GM12878 (cell line): ENCODE results near the gene EIF4E2. TPM values are rescaled to one million over a fixed set of nuclear protein-coding genes. Genes with fewer than 3 reads are reported as not detected.

ENCODE experiments used
- ATAC-seq: fragments of 200-7000 bp; cut with Tn5 transposase; 3 replicates; pipeline ENCODE4 v1.9.1; 2020; ENCODE audit warnings: mild to moderate bottlenecking, moderate library complexity
- BruUV-seq: library from RNA; stranded (reverse); fragments of 400-500 nt; replicated peaks from 2 replicates; lab custom pipeline; 2021; lab: Mats Ljungman, UMichigan
- CTCF ChIA-PET: fragments of 300-600 bp; sonication (Branson Sonifier 250); formaldehyde crosslinking; extraction: SDS; loops from one replicate; lab custom pipeline; 2021; ENCODE audit warnings: inconsistent platforms; lab: Yijun Ruan, JAX
- POLR2A ChIA-PET: fragments of 350-600 bp; formaldehyde crosslinking; extraction: SDS; loops from one replicate; lab custom pipeline; 2021; ENCODE audit warnings: inconsistent platforms; lab: Charles Lee
- RAD21 ChIA-PET: fragments of 300-600 bp; sonication (Branson Sonifier 250); formaldehyde crosslinking; loops from one replicate; lab custom pipeline; 2023; ENCODE audit warnings: antibody characterized with exemption; ENCODE audit not compliant: unreplicated experiment; lab: Charles Lee
- SMC1A ChIA-PET: fragments of 300-600 bp; sonication (Branson Sonifier 250); formaldehyde crosslinking; loops from one replicate; lab custom pipeline; 2023; ENCODE audit not compliant: unreplicated experiment, uncharacterized antibody; lab: Charles Lee
- DNase-seq: peaks from one replicate; pipeline ENCODE4 v3.0.0-alpha.2; 2011; ENCODE audit warnings: low read depth, low spot score
- FAIRE-seq: peaks from 3 replicates; lab custom pipeline; 2011; peaks lifted over from hg19 to GRCh38; lab: Jason Lieb, UNC
- H2AFZ ChIP-seq: 2 replicates; pipeline ENCODE4 v1.6.0; 2011; ENCODE audit warnings: low read depth, low read length, control low read depth; ENCODE audit not compliant: control insufficient read depth
- H3K27ac ChIP-seq: 2 replicates; pipeline ENCODE4 v1.5.1; 2011; ENCODE audit warnings: control low read depth; ENCODE audit not compliant: control insufficient read depth, insufficient read depth
- H3K27me3 ChIP-seq, 2 experiments: replicated peaks in 1 of 2; 2 replicates each; pipeline versions ENCODE4 v1.6.0 to v1.6.1; 2011; ENCODE audit warnings: low read length in 1 of 2; ENCODE audit not compliant: control insufficient read depth in 2 of 2, insufficient read depth in 2 of 2
- H3K36me3 ChIP-seq, 2 experiments: 2 replicates each; pipeline ENCODE4 v1.5.1; 2011; ENCODE audit warnings: low read length in 1 of 2; ENCODE audit not compliant: control insufficient read depth in 2 of 2, insufficient read depth in 2 of 2
- H3K4me1 ChIP-seq: 2 replicates; pipeline ENCODE4 v1.6.1; 2011; ENCODE audit warnings: mild to moderate bottlenecking, low read length, moderate library complexity, mixed read lengths; ENCODE audit not compliant: control insufficient read depth, insufficient read depth
- H3K4me2 ChIP-seq: 2 replicates; pipeline ENCODE4 v1.6.0; 2011; ENCODE audit warnings: control low read depth; ENCODE audit not compliant: control insufficient read depth, insufficient read depth
- H3K4me3 ChIP-seq: fragments of 200-600 bp; sonication (generic); 2 replicates; pipeline ENCODE4 v1.5.1; 2016
- H3K79me2 ChIP-seq: 2 replicates; pipeline ENCODE4 v1.6.0; 2011; ENCODE audit warnings: low read length; ENCODE audit not compliant: control insufficient read depth, insufficient read depth
- H3K9ac ChIP-seq: 2 replicates; pipeline ENCODE4 v1.8.0; 2011; ENCODE audit warnings: low read length, control low read depth, mixed read lengths; ENCODE audit not compliant: control insufficient read depth, insufficient read depth
- H3K9me3 ChIP-seq: replicated peaks from 3 replicates; pipeline ENCODE4 v1.5.1; 2011; ENCODE audit warnings: mild to moderate bottlenecking, low read length; ENCODE audit not compliant: control insufficient read depth, insufficient read depth
- H4K20me1 ChIP-seq: 2 replicates; pipeline ENCODE4 v1.6.0; 2011; ENCODE audit not compliant: control insufficient read depth, insufficient read depth
- CBFB ChIP-seq: IDR thresholded peaks from 2 replicates; pipeline ENCODE4 v1.6.1; 2016; ENCODE audit warnings: antibody characterized with exemption, low read depth
- DPF2 ChIP-seq: fragments of 450-650 bp; IDR thresholded peaks from 2 replicates; pipeline ENCODE4 v1.6.1; 2017; ENCODE audit warnings: mild to moderate bottlenecking
- EGR1 ChIP-seq, 2 experiments: IDR thresholded peaks; 1 replicate in 1 of 2; 2 replicates in 1 of 2; pipeline ENCODE4 v1.6.1; 2011 to 2012; ENCODE audit warnings: low read depth in 2 of 2, low read length in 2 of 2, borderline replicate concordance in 1 of 2, mild to moderate bottlenecking in 1 of 2, moderate library complexity in 1 of 2
- EP300 ChIP-seq, 2 experiments: fragments of 150-350 bp in 1 of 2; IDR thresholded peaks; 2 replicates each; pipeline ENCODE4 v1.6.1; 2011 to 2012; ENCODE audit warnings: low read depth in 2 of 2, low read length in 2 of 2, borderline replicate concordance in 1 of 2, improper control_type of control experiment in 1 of 2, inconsistent platforms in 1 of 2; ENCODE audit not compliant: control insufficient read depth in 1 of 2
- JUNB ChIP-seq: IDR thresholded peaks from 2 replicates; pipeline ENCODE4 v1.6.1; 2016; ENCODE audit warnings: antibody characterized with exemption, mild to moderate bottlenecking
- NBN ChIP-seq: fragments of 450-650 bp; IDR thresholded peaks from 2 replicates; pipeline ENCODE4 v1.6.1; 2016
- NRF1 ChIP-seq: conservative IDR thresholded peaks from 2 replicates; pipeline ENCODE4 v1.6.1; 2011; ENCODE audit warnings: mild to moderate bottlenecking, low read depth, low read length, improper control_type of control experiment
- TCF7 ChIP-seq: IDR thresholded peaks from 2 replicates; pipeline ENCODE4 v1.6.1; 2014; ENCODE audit warnings: antibody characterized with exemption, borderline replicate concordance
- ZNF622 ChIP-seq: fragments of 450-650 bp; IDR thresholded peaks from 2 replicates; pipeline ENCODE4 v1.6.1; 2017; ENCODE audit warnings: mild to moderate bottlenecking, inconsistent platforms
- ZSCAN29 ChIP-seq: fragments of 450-650 bp; IDR thresholded peaks from 2 replicates; pipeline ENCODE4 v1.6.1; 2017; ENCODE audit warnings: mild to moderate bottlenecking, moderate library complexity
- ZZZ3 ChIP-seq: IDR thresholded peaks from 2 replicates; pipeline ENCODE4 v1.6.1; 2011; ENCODE audit warnings: low read depth; ENCODE audit not compliant: control insufficient read depth, insufficient read length
- WGBS: methylation state at CpG from one replicate; pipeline ENCODE4 v1.1.6; 2016; ENCODE audit warnings: low lambda C conversion rate; ENCODE audit not compliant: insufficient replicate concordance, insufficient coverage; ENCODE audit errors: missing lambda C conversion rate; 5-methylcytosine and 5-hydroxymethylcytosine counted together
- in situ Hi-C: fragments of 300-500 bp; cut with MboI; formaldehyde crosslinking; loops from 9 replicates; pipeline ENCODE4 v1.14.3; 2018; ENCODE audit warnings: mixed read lengths
- intact Hi-C: fragments of 100-400 bp; cut with micrococcal nuclease; formaldehyde crosslinking; loops from one replicate; pipeline ENCODE4 v1.14.2; 2022; ENCODE audit not compliant: unreplicated experiment
- polyA plus RNA-seq, 11 experiments: library from polyadenylated mRNA; depleted of rRNA in 4 of 11; unstranded in 6 of 11; stranded (reverse) in 5 of 11; fragments of >200 nt; fragmentation: Nextera tagmentation in 4 of 11; fragmentation: Illumina TruSeq in 1 of 11; extraction: Ambion mirVana in 4 of 11; extraction: Trizol in 1 of 11; gene quantifications; 1 replicate in 1 of 11; 2 replicates in 10 of 11; pipeline versions ENCODE4 v1.2.1 to v1.2.3, GENCODE V29; 2011 to 2016; ENCODE audit warnings: inconsistent platforms in 2 of 11, missing spikeins in 2 of 11, low read depth in 1 of 11
- total RNA-seq, 4 experiments: library from RNA; depleted of rRNA in 3 of 4; stranded (reverse); fragments of >200 nt in 3 of 4; fragmentation: Illumina TruSeq in 1 of 4; extraction: Trizol in 1 of 4; gene quantifications; 2 replicates each; pipeline versions ENCODE4 v1.2.1 to v1.2.3, GENCODE V29; 2013 to 2021
- TF ChIP-seq, protein P1 (sequence below): IDR thresholded peaks from 2 replicates; pipeline ENCODE4 v1.6.1; 2011; ENCODE audit warnings: low read depth, low read length, improper control_type of control experiment, borderline replicate concordance
- TF ChIP-seq, protein P2 (sequence below): IDR thresholded peaks from 2 replicates; pipeline ENCODE4 v1.6.1; 2012; ENCODE audit warnings: low read depth, low read length, improper control_type of control experiment
- TF ChIP-seq, protein P3 (sequence below): fragments of 450-650 bp; IDR thresholded peaks from 2 replicates; pipeline ENCODE4 v1.6.1; 2017; ENCODE audit warnings: mild to moderate bottlenecking
- TF ChIP-seq, protein P4 (sequence below): fragments of 450-650 bp; IDR thresholded peaks from 2 replicates; pipeline ENCODE4 v1.6.1; 2018; ENCODE audit warnings: borderline replicate concordance, mild to moderate bottlenecking; ENCODE audit not compliant: partially characterized antibody

The EIF4E2 gene
- total and polyA plus RNA-seq, 10 of the 15 experiments (the other 5 are each of a cell fraction or from before 2014, with no cell fraction given), result 56.1 to 158 (median 110) TPM

DNA sequence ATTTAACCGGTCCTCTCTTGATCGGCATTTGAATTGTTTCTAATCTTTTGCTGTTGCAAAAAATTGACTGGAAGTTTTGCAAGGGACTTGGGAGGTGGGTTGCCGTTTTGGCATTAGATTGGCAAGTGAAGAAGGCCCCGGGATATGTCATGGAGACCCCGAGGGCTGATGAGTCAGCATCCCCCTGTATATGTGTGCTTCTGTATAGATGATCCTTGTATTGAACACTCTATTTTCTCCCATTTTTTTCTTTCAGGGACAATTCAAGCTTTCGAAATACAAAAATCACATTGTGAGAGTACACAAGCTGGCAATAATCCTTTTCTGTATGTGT is 30.1 kb downstream of the EIF4E2 start:
- SMC1A ChIA-PET, result no interaction called here
- WGBS, result 87% methylated on average over 6 of the region's 6 CpGs
- CTCF ChIA-PET, result interaction anchor here (1.7 kb wide), 1 partner anchor 15 kb away, joined by 4 read pairs; no protein-coding TSS in a partner anchor

More for the DNA sequence above, 30.1 kb downstream of the EIF4E2 start:
- Histone ChIP-seq H3K27ac (no peak overlapping the region), H3K4me2 (no peak overlapping the region), H3K27me3 (no peaks in the 10 kb centered on the region), H3K79me2 (no peaks in the 10 kb centered on the region), H3K4me3 (no peak overlapping the region), H2AFZ (no peak overlapping the region), H3K36me3 (peaks cover 0 to 17% of the 10 kb centered on the region in 2 experiments; a peak in 2 of 4 replicates), H4K20me1 (no peaks in the 10 kb centered on the region), H3K9ac (no peak overlapping the region), H3K4me1 (peaks cover 8% of the 10 kb centered on the region; the same call in 1 of the 2 replicates), H3K9me3 (no peaks in the 10 kb centered on the region)
- in situ Hi-C loops (no loop called here), intact Hi-C loops (no loop called here)
- TF ChIP-seq JUNB, result no peak
- no peak for TF ChIP-seq ZZZ3
- TF ChIP-seq, protein P1, sequence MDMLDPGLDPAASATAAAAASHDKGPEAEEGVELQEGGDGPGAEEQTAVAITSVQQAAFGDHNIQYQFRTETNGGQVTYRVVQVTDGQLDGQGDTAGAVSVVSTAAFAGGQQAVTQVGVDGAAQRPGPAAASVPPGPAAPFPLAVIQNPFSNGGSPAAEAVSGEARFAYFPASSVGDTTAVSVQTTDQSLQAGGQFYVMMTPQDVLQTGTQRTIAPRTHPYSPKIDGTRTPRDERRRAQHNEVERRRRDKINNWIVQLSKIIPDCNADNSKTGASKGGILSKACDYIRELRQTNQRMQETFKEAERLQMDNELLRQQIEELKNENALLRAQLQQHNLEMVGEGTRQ, result no peak
- TF ChIP-seq CBFB, result no peak
- TF ChIP-seq, protein P2, sequence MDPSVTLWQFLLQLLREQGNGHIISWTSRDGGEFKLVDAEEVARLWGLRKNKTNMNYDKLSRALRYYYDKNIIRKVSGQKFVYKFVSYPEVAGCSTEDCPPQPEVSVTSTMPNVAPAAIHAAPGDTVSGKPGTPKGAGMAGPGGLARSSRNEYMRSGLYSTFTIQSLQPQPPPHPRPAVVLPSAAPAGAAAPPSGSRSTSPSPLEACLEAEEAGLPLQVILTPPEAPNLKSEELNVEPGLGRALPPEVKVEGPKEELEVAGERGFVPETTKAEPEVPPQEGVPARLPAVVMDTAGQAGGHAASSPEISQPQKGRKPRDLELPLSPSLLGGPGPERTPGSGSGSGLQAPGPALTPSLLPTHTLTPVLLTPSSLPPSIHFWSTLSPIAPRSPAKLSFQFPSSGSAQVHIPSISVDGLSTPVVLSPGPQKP, result no peak
- no peak for TF ChIP-seq EGR1 (IDR thresholded peaks at IDR 0.05; ENCODE audit: borderline replicate concordance in 1 of 2, low read depth in 2 of 2, low read length in 2 of 2)
- TF ChIP-seq, protein P3, sequence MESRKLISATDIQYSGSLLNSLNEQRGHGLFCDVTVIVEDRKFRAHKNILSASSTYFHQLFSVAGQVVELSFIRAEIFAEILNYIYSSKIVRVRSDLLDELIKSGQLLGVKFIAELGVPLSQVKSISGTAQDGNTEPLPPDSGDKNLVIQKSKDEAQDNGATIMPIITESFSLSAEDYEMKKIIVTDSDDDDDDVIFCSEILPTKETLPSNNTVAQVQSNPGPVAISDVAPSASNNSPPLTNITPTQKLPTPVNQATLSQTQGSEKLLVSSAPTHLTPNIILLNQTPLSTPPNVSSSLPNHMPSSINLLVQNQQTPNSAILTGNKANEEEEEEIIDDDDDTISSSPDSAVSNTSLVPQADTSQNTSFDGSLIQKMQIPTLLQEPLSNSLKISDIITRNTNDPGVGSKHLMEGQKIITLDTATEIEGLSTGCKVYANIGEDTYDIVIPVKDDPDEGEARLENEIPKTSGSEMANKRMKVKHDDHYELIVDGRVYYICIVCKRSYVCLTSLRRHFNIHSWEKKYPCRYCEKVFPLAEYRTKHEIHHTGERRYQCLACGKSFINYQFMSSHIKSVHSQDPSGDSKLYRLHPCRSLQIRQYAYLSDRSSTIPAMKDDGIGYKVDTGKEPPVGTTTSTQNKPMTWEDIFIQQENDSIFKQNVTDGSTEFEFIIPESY, result no peak
- TF ChIP-seq NBN, result no peak
- TF ChIP-seq ZSCAN29, result no peak
- no peak for TF ChIP-seq TCF7
- no peak for TF ChIP-seq ZNF622
- no peak for TF ChIP-seq NRF1
- TF ChIP-seq, protein P4, sequence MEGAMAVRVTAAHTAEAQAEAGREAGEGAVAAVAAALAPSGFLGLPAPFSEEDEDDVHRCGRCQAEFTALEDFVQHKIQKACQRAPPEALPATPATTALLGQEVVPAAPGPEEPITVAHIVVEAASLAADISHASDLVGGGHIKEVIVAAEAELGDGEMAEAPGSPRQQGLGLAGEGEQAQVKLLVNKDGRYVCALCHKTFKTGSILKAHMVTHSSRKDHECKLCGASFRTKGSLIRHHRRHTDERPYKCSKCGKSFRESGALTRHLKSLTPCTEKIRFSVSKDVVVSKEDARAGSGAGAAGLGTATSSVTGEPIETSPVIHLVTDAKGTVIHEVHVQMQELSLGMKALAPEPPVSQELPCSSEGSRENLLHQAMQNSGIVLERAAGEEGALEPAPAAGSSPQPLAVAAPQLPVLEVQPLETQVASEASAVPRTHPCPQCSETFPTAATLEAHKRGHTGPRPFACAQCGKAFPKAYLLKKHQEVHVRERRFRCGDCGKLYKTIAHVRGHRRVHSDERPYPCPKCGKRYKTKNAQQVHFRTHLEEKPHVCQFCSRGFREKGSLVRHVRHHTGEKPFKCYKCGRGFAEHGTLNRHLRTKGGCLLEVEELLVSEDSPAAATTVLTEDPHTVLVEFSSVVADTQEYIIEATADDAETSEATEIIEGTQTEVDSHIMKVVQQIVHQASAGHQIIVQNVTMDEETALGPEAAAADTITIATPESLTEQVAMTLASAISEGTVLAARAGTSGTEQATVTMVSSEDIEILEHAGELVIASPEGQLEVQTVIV, result no peak
- no peak for TF ChIP-seq EP300 (IDR thresholded peaks at IDR 0.05; ENCODE audit: borderline replicate concordance in 1 of 2, control insufficient read depth in 1 of 2, low read depth in 2 of 2, low read length in 2 of 2)
- TF ChIP-seq DPF2, result no peak
- BruUV-seq, result no TSS peak
- FAIRE-seq, result no peak
- ChIA-PET RAD21 (no interaction called here), POLR2A (interaction anchor here (0.6 kb wide), 1 partner anchor 12 kb away, joined by 3 read pairs; no protein-coding TSS in a partner anchor)
- no peak for ATAC-seq
- DNase-seq, result no peak
